Activated naive CD4-positive, alpha-beta T cell (primary cell): ENCODE data around the gene UCP3.

Source experiments
- DNase-seq, 4 experiments: peaks; one replicate each; lab custom pipeline; 2025; lab: John Stamatoyannopoulos, UW

Gene UCP3

GRCh38 chr11:73951797-73952196 lies 57.1 kb downstream of the UCP3 start:
- DNase-seq: no peak

GRCh38 chr11:73950869-73951710 lies 57.8 kb downstream of the UCP3 start, which contains the start of gene DNAJB13:
Gene DNAJB13 (plus strand): TSS chr11:73951026. CDS start chr11:73951070, 44 bp downstream.
- DNase-seq: no peak
